PC-9 (cell line): ENCODE results near the gene TSPYL4.

Source experiments
- CTCF ChIP-seq: fragments of 200-600 bp; sonication (generic); conservative IDR thresholded peaks from 2 replicates; pipeline ENCODE4 v1.6.1; 2017; ENCODE audit warnings: mixed run types, antibody characterized with exemption, mild to moderate bottlenecking, moderate library complexity
- EZH2 ChIP-seq: fragments of 200-600 bp; sonication (generic); IDR thresholded peaks from 2 replicates; pipeline ENCODE4 v1.8.0; 2017; ENCODE audit warnings: antibody characterized with exemption, low read depth

GRCh38 chr6:116201538-116201937 lies 52.3 kb downstream of the TSPYL4 start:
- no peak for TF ChIP-seq CTCF
- no peak for TF ChIP-seq EZH2
